DMS153 (cell line): Measurements from ENCODE around the gene SFMBT2.

Source experiments
- DNase-seq: peaks from one replicate; lab custom pipeline; 2025; lab: John Stamatoyannopoulos, UW

Gene SFMBT2

DNA sequence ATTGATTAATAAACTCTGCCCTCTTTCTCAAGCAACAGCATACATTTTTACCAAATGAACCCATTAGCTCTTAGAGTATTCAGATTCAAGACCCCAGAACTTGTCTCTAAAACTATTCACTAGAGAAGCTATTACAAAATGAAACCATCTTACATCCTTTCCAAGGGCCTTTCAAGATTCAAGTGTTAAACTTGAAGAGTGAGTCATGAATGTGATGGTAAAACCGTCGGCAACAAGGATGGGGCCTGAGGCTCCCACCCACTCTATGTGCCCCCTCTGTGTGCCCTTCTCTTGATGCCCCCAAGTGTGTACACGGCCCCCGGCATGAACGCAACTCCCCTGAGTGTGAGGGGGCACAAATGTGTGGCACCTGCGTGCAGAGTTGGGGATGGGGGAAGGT is 46.4 kb downstream of the SFMBT2 start:
- DNase-seq = no peak

DNA sequence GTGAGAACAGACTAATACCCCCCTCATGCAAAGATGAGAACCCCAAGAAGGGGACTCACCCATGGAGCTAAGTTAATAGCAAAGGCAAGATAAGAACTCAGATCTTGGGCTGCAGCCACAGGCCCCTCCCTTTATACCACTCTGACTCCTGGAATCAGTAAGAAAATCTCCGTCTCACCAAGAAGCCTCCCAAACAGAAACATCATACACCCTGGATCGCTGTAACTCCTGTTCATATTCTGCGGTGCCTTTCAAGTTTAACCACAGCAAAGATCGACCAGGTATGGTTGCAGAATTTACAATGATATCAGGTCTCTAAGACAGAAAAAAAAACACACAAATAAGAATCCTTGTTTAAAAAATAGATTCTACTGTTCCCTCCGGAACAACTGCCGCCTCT is 47.1 kb downstream of the SFMBT2 start:
- no peak for DNase-seq

DNA sequence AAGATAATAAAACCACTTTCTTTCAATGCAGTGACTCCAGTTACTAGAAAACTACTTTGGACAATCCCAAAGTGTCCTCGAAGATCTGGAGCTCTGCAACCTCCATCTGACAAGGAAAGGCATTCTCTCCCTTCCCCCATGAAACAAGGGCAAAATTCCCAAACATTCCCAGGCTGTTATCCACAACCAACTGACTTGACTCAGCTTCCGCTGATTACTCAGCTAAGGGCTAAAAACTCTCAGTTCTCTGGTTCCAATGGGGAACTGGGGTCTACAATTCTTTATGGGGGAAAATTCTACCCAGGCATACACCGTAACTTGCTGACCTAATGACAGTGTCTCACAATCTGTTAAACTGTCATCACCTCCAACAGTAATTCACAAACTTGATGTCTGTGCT is 48.4 kb downstream of the SFMBT2 start:
- DNase-seq = no peak

- no peak for DNase-seq
Observed at GRCh38 chr10:7361316-7361715, 49.5 kb downstream of the SFMBT2 start.

GRCh38 chr10:7359954-7360353 is 50.9 kb downstream of the SFMBT2 start:
- no peak for DNase-seq

- no peak for DNase-seq
Observed at GRCh38 chr10:7359356-7359755, 51.5 kb downstream of the SFMBT2 start.

GRCh38 chr10:7357193-7357592 is 53.6 kb downstream of the SFMBT2 start:
- no peak for DNase-seq

- no peak for DNase-seq
Observed at GRCh38 chr10:7354330-7355047, 56.3 kb downstream of the SFMBT2 start.

GRCh38 chr10:7351894-7352293 is 58.9 kb downstream of the SFMBT2 start:
- DNase-seq = no peak

GRCh38 chr10:7350541-7351195 is 60.2 kb downstream of the SFMBT2 start:
- no peak for DNase-seq

DNA sequence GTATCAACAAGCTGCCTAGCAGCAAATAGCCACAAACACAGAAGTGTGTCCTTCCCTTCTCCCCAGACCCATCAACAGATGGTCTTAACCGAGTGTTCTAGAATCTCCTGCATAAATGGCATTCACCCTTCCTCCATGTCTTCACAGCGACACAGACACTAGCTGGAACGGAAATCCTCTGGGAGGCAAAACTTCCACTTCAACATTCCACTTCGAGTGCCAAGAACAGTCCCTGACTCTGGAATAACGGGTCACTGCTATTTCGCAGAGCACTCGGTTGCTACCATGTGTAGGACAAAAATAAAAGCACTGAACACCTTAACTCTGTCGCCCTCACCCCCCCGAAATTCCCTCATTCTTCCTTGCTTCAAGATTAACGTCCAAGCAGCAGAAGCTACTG is 65.1 kb downstream of the SFMBT2 start:
- no peak for DNase-seq

DNA sequence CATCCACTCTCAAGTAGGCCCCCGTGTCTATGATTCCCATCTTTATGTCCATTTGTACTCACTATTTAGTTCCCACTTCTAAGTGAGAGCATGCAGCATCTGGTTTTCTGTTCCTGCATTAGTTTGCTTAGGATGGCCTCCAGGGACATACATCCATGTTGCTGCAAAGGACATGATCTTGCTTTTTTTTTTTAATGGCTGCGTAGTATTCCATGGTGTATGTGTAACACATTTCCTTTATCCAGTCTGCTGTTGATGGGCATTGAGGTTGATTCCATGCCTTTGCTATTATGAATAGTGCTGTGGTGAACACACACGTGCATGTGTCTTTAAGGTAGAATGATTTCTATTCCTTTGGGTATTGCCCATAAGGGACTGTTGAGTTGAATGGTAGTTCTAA is 67.8 kb downstream of the SFMBT2 start:
- DNase-seq = no peak

GRCh38 chr10:7340179-7340874 is 70.5 kb downstream of the SFMBT2 start:
- DNase-seq = no peak

GRCh38 chr10:7339510-7339909 is 71.3 kb downstream of the SFMBT2 start:
- no peak for DNase-seq

DNA sequence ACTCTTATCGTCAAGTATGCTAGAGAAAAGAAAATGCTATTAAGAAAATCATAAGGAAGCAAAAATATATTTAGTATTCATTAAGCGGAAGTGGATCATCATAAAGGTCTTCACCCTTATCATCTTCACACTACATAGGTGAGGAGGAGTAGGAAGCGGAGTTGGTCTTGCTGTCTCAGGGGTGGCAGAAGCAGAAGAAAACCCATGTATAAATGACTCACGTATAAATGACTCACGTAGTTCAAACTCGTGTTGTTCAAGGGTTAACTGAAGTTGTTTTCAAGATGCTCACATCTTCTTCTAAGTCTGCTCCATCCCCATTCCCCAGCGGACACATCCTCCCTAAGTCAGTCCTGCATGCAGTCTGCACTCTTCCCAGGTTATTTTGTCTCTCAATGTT is 72.4 kb downstream of the SFMBT2 start:
- DNase-seq = no peak

- DNase-seq = no peak
Observed at GRCh38 chr10:7337431-7338171, 73.2 kb downstream of the SFMBT2 start.

DNA sequence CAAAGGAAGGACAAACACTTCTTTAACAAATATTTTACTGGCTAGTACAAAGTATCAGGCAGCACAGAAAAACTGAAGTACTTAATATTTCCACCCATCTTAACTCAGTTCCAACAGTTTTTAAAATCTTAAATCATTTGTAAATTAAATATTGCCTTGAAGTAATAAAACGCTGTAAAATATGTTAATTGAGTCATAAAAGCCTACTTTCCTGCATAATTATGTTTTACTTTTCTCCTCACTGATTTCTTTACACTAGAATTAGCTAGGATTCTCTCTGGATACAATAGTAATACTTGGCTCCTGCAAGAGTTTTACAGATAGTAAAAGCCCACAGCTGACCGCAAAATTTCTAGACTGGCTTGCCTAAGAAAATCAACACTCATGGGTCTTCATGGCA is 74.9 kb downstream of the SFMBT2 start:
- no peak for DNase-seq

- DNase-seq = no peak
Observed at GRCh38 chr10:7334642-7334964, 76.2 kb downstream of the SFMBT2 start.

DNA sequence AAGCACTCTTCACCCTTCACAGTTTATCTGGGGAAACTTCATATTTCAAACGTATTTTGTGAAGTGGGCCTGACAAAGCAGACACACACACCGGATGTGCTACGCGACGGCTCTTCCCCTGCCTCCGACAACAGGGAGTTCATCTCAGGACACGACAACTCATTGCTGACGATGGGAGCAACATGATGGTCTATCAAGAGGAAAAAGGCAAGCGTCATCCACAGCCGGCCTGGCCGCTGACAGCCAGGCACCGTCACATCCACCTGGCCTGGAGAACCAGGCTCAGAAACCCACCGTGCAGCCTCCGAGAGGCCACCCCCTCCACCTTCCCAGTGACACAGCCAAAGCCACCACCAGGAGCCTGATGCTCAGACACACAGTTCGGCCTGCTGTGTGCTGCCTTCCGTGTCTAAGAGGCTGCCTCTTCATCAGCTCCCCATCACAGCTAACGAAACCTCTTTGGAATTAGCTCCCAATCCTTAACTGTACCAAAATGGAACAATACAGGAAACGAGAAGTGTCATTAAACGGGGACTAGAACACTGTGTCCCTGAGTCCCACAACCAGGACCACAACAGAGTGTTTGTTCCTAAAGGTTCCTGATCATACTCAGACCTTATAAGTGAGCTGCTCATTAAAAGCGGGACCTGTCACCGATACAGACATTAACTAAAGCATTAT is 76.7 kb downstream of the SFMBT2 start:
- DNase-seq = no peak

DNA sequence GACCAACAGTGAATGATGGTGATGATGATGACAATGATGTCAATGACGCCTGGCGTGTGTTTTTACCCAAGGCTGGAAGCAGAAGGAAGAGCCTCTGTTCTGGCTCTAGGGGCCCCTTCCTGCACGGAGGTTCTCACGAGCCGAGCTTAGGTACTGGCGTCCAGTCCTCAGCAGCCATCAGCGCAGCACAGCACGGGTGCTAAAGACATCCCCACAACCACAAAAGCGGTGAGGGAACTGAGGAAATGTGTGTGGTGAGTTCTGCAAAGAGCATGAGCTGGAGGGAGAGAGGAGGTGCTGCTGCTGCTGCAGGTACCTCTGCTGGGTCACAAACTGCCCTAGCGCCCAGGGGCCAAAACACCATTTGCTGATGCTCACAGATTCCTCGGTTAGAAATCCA is 81.6 kb downstream of the SFMBT2 start:
- no peak for DNase-seq

- no peak for DNase-seq
Observed at GRCh38 chr10:7327885-7328284, 82.9 kb downstream of the SFMBT2 start.

DNA sequence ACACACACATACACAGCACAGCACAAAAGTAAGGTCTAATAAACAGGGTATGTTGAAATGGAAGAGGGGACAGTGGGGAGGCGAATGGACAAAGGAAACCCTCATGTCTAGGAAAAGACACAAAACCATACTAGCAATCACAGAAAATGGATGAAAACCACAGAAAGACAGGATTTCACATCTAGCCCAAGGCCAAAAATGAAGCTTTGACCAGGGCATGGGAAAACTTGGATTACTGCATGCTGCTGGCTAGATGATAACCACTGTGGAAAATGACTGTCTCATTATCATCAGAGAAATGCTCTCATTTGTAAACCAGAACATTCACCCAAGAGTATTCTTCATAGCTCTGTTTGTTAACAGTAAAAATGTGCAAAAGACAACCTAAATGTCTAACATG is 88.2 kb downstream of the SFMBT2 start:
- DNase-seq = no peak
